Measurements from ENCODE around the gene KDM4C.

The KDM4C gene

GRCh38 chr9:7172154-7173115 lies 414.7 kb downstream of the KDM4C start:
- no peak for TF ChIP-seq CTCF (IDR thresholded peaks at IDR 0.05; ENCODE audit: control insufficient read depth, extremely low read depth, insufficient read depth)
- DNase-seq (ENCODE audit: low read depth): no peak
- H3K4me3 ChIP-seq (ENCODE audit: low read depth, low read length): no peak overlapping the region

GRCh38 chr9:7173139-7173538 lies 415.4 kb downstream of the KDM4C start:
- TF ChIP-seq CTCF (IDR thresholded peaks at IDR 0.05; ENCODE audit: control insufficient read depth, extremely low read depth, insufficient read depth): no peak
- no peak for DNase-seq (ENCODE audit: low read depth)

GRCh38 chr9:7174301-7174700 lies 416.5 kb downstream of the KDM4C start:
- TF ChIP-seq CTCF (IDR thresholded peaks at IDR 0.05; ENCODE audit: control insufficient read depth, extremely low read depth, insufficient read depth): no peak

More at GRCh38 chr9:7173139-7173538, 415.4 kb downstream of the KDM4C start:
- no peak overlapping the region for H3K4me3 ChIP-seq (ENCODE audit: low read depth, low read length)

GRCh38 chr9:7174884-7175283 lies 417.1 kb downstream of the KDM4C start:
- TF ChIP-seq CTCF (IDR thresholded peaks at IDR 0.05; ENCODE audit: control insufficient read depth, extremely low read depth, insufficient read depth): peak; percentile 14; the same call in 1 of the 2 replicates
- H3K4me3 ChIP-seq (ENCODE audit: low read depth, low read length): no peak overlapping the region
- no peak for DNase-seq (ENCODE audit: low read depth)

More at GRCh38 chr9:7174301-7174700, 416.5 kb downstream of the KDM4C start:
- no peak for DNase-seq (ENCODE audit: low read depth)
- H3K4me3 ChIP-seq (ENCODE audit: low read depth, low read length): no peak overlapping the region

GRCh38 chr9:7176561-7176960 lies 418.8 kb downstream of the KDM4C start:
- no peak for TF ChIP-seq CTCF (IDR thresholded peaks at IDR 0.05; ENCODE audit: control insufficient read depth, extremely low read depth, insufficient read depth)

GRCh38 chr9:7177383-7177782 lies 419.6 kb downstream of the KDM4C start:
- no peak for DNase-seq (ENCODE audit: low read depth)
- no peak overlapping the region for H3K4me3 ChIP-seq (ENCODE audit: low read depth, low read length)
- TF ChIP-seq CTCF (IDR thresholded peaks at IDR 0.05; ENCODE audit: control insufficient read depth, extremely low read depth, insufficient read depth): no peak

More at GRCh38 chr9:7176561-7176960, 418.8 kb downstream of the KDM4C start:
- no peak for DNase-seq (ENCODE audit: low read depth)
- no peak overlapping the region for H3K4me3 ChIP-seq (ENCODE audit: low read depth, low read length)

Data from LNCaP clone FGC (cell line).